ENCODE measurements around the gene MRPL21. TPM values are rescaled to one million over a fixed set of nuclear protein-coding genes. Genes with fewer than 3 reads are reported as not detected.

Gene MRPL21
- total and polyA plus RNA-seq, 2 of the 13 experiments (the other 11 are each of a cell fraction or from before 2014, with no cell fraction given) = 61.5 to 100 TPM

GRCh38 chr11:68927280-68928135, 23.9 kb upstream of the MRPL21 start:
- H3K27ac ChIP-seq (ENCODE audit: extremely low read length, insufficient read depth, low read length) = no peak overlapping the region
- WGBS (ENCODE audit: low lambda C conversion rate) = 99% methylated on average over 11 of the region's 12 CpGs
- H3K4me1 ChIP-seq (ENCODE audit: insufficient read depth, low read length) = no peaks in the 10 kb centered on the region
- intact Hi-C loops (cut with micrococcal nuclease; ENCODE audit: unreplicated experiment) (no loop called here), in situ Hi-C loops (cut with HindIII; ENCODE audit: extremely low pct_ligation_motif_present, low pct_unique_long_range_greater_than_20kb) (no loop called here)
- no TSS peak for BruUV-seq (replicated peaks)
- CTCF ChIA-PET (ENCODE audit: low intra/inter-chr PET ratio, low total read pairs) = no interaction called here
- H3K79me2 ChIP-seq (ENCODE audit: insufficient read depth, low read length) = no peaks in the 10 kb centered on the region
- no peak for TF ChIP-seq MYC (CRISPR knock-in tag; IDR thresholded peaks at IDR 0.05; ENCODE audit: borderline replicate concordance)
- no peak for TF ChIP-seq ZNF230 (CRISPR knock-in tag; IDR thresholded peaks at IDR 0.05)
- no peak for TF ChIP-seq TFDP2 (CRISPR knock-in tag; IDR thresholded peaks at IDR 0.05)
- no peak for TF ChIP-seq NR1H2 (CRISPR knock-in tag; IDR thresholded peaks at IDR 0.05; ENCODE audit: borderline replicate concordance, low read depth)
- no peak for TF ChIP-seq ZNF441 (CRISPR knock-in tag; IDR thresholded peaks at IDR 0.05; ENCODE audit: borderline replicate concordance)
- TF ChIP-seq TCF7 (IDR thresholded peaks at IDR 0.05; ENCODE audit: low read depth) = no peak
- TF ChIP-seq ZNF34 (CRISPR knock-in tag; IDR thresholded peaks at IDR 0.05; ENCODE audit: borderline replicate concordance) = no peak
- no peak for TF ChIP-seq STAT5B (CRISPR knock-in tag; IDR thresholded peaks at IDR 0.05)
- TF ChIP-seq ZNF557 (CRISPR knock-in tag; IDR thresholded peaks at IDR 0.05) = no peak
- TF ChIP-seq, protein P1, sequence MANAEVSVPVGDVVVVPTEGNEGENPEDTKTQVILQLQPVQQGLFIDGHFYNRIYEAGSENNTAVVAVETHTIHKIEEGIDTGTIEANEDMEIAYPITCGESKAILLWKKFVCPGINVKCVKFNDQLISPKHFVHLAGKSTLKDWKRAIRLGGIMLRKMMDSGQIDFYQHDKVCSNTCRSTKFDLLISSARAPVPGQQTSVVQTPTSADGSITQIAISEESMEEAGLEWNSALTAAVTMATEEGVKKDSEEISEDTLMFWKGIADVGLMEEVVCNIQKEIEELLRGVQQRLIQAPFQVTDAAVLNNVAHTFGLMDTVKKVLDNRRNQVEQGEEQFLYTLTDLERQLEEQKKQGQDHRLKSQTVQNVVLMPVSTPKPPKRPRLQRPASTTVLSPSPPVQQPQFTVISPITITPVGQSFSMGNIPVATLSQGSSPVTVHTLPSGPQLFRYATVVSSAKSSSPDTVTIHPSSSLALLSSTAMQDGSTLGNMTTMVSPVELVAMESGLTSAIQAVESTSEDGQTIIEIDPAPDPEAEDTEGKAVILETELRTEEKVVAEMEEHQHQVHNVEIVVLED (CRISPR knock-in tag; IDR thresholded peaks at IDR 0.05; ENCODE audit: borderline replicate concordance) = no peak
- TF ChIP-seq PRDM15 (CRISPR knock-in tag; IDR thresholded peaks at IDR 0.05) = no peak
- TF ChIP-seq ZBTB3 (CRISPR knock-in tag; IDR thresholded peaks at IDR 0.05; ENCODE audit: borderline replicate concordance, low read depth) = no peak
- TF ChIP-seq SALL1 (CRISPR knock-in tag; IDR thresholded peaks at IDR 0.05) = no peak
- no peak for TF ChIP-seq ZNF546 (CRISPR knock-in tag; conservative IDR thresholded peaks at IDR 0.05)
- TF ChIP-seq REL (CRISPR knock-in tag; conservative IDR thresholded peaks at IDR 0.05) = no peak
- TF ChIP-seq ATF7-NPFF (CRISPR knock-in tag; IDR thresholded peaks at IDR 0.05; ENCODE audit: low read depth) = no peak
- TF ChIP-seq SIX4 (CRISPR knock-in tag; IDR thresholded peaks at IDR 0.05) = no peak
- no peak for DNase-seq (ENCODE audit: low spot score)
- no peak overlapping the region for H2AFZ ChIP-seq (ENCODE audit: low read length)
- H3K9ac ChIP-seq (ENCODE audit: insufficient read depth, low read depth, low read length) = no peak overlapping the region
- peaks cover 24 to 66% of the 10 kb centered on the region in 2 experiments for H3K36me3 ChIP-seq (replicated peaks in 1 of 2; ENCODE audit: control insufficient read depth in 1 of 2, insufficient read depth in 2 of 2, low read length in 2 of 2)
- H3K4me3 ChIP-seq (replicated peaks in 1 of 3; ENCODE audit: insufficient read depth in 1 of 3, low read depth in 2 of 3, low read length in 3 of 3) = no peak overlapping the region
- H3K4me2 ChIP-seq (ENCODE audit: low read depth, low read length) = no peak overlapping the region
- H3K9me3 ChIP-seq (ENCODE audit: low read length) = peaks cover 20% of the 10 kb centered on the region
- no peak for FAIRE-seq
- H4K20me1 ChIP-seq (ENCODE audit: insufficient read depth, low read length) = no peaks in the 10 kb centered on the region
- POLR2A ChIA-PET = no interaction called here
- H3K27me3 ChIP-seq (ENCODE audit: control insufficient read depth in 1 of 2, insufficient read depth in 2 of 2, low read length in 2 of 2) = no peaks in the 10 kb centered on the region
- ATAC-seq = no peak

Data from HepG2 (cell line).